NCI-H1048 (cell line): ENCODE results near the gene ST7.
"Not testable (repeated sequence)": the region's sequence is repeated elsewhere in the genome, so short reads cannot be mapped to it uniquely, and the experiment has no call there.

Experiments used
- DNase-seq: peaks from one replicate; lab custom pipeline; 2025; lab: John Stamatoyannopoulos, UW

Gene ST7

GRCh38 chr7:116953372-116953905, at the start of gene ST7:
Gene ST7 (plus strand): TSS chr7:116953501. CDS start chr7:116953541, 40 bp downstream.
- peak; percentile 25 for DNase-seq

GRCh38 chr7:116906391-116906790, 46.9 kb upstream of the ST7 start:
- no peak for DNase-seq

- DNase-seq: no peak
Observed at GRCh38 chr7:116910383-116910782, 42.9 kb upstream of the ST7 start.

- DNase-seq: no peak
Observed at GRCh38 chr7:116911801-116912200, 41.5 kb upstream of the ST7 start.

GRCh38 chr7:116912269-116912909, 40.9 kb upstream of the ST7 start:
- no peak for DNase-seq

- DNase-seq: no peak
Observed at GRCh38 chr7:116918704-116919103, 34.6 kb upstream of the ST7 start.

GRCh38 chr7:116920359-116920758, 32.9 kb upstream of the ST7 start:
- no peak for DNase-seq

GRCh38 chr7:116922545-116922944, 30.8 kb upstream of the ST7 start:
- no peak for DNase-seq

- DNase-seq: no peak
Observed at GRCh38 chr7:116924741-116925140, 28.6 kb upstream of the ST7 start.

- no peak for DNase-seq
Observed at GRCh38 chr7:116929021-116929420, 24.3 kb upstream of the ST7 start.

GRCh38 chr7:116929914-116930913, 23.1 kb upstream of the ST7 start:
- DNase-seq: peak; percentile 58

- DNase-seq: no peak
Observed at GRCh38 chr7:116932566-116932965, 20.7 kb upstream of the ST7 start.

- DNase-seq: no peak
Observed at GRCh38 chr7:116933465-116933864, 19.8 kb upstream of the ST7 start.

GRCh38 chr7:116934580-116934979, 18.7 kb upstream of the ST7 start:
- DNase-seq: no peak

GRCh38 chr7:116936844-116937243, 16.5 kb upstream of the ST7 start:
- DNase-seq: not testable (repeated sequence)

GRCh38 chr7:116938678-116939077, 14.6 kb upstream of the ST7 start:
- no peak for DNase-seq

- DNase-seq: no peak
Observed at GRCh38 chr7:116940689-116941370, 12.5 kb upstream of the ST7 start.

GRCh38 chr7:116942504-116942903, 10.8 kb upstream of the ST7 start:
- DNase-seq: no peak

GRCh38 chr7:116948934-116949333, 4.4 kb upstream of the ST7 start:
- no peak for DNase-seq

GRCh38 chr7:116949941-116950801, 3.1 kb upstream of the ST7 start:
- DNase-seq: no peak

- DNase-seq: no peak
Observed at GRCh38 chr7:116950889-116951351, 2.4 kb upstream of the ST7 start.
